Tibial nerve (tissue), 4 donors: Measurements from ENCODE around the gene NAP1L1.

Experiments
- CTCF ChIP-seq, 5 experiments: fragments of 200-600 bp in 3 of 5; fragments of 450-650 bp in 2 of 5; sonication (generic) in 3 of 5; IDR thresholded peaks; one replicate each; pipeline ENCODE4 v1.5.1; 2016 to 2019; ENCODE audit warnings: antibody characterized with exemption in 5 of 5, mild to moderate bottlenecking in 3 of 5, moderate library complexity in 2 of 5
- EP300 ChIP-seq, 2 donors: sonication (generic); formaldehyde crosslinking; IDR thresholded peaks; one replicate each; pipeline ENCODE4 v1.6.1; 2017; ENCODE audit warnings: antibody characterized with exemption in 2 of 2, mild to moderate bottlenecking in 1 of 2
- POLR2A ChIP-seq, 2 donors: fragments of 450-650 bp; IDR thresholded peaks; one replicate each; pipeline ENCODE4 v1.6.1; 2017; ENCODE audit warnings: antibody characterized with exemption in 2 of 2, mild to moderate bottlenecking in 2 of 2, moderate library complexity in 2 of 2

GRCh38 chr12:76012644-76013043 is 71.8 kb downstream of the NAP1L1 start:
- TF ChIP-seq EP300 (IDR thresholded peaks at IDR 0.05) (no peak), CTCF (IDR thresholded peaks at IDR 0.05) (no peak), POLR2A (IDR thresholded peaks at IDR 0.05) (no peak)
